ENCODE measurements around the gene GSKIP. TPM values are rescaled to one million over a fixed set of nuclear protein-coding genes. Genes with fewer than 3 reads are reported as not detected.
A peak's percentile ranks its signal among the peaks of the same experiment; 100 is the strongest.

GSKIP gene
- total RNA-seq, 1 experiment from 2014 or later, result 53.3 TPM

GRCh38 chr14:96362071-96362964 is 1.0 kb upstream of the GSKIP start:
- Histone ChIP-seq H3K9ac (ENCODE audit: low read length) (peak overlapping the region; percentile 87), H3K27ac (ENCODE audit: low read length) (peak overlapping the region; percentile 55), H3K4me3 (ENCODE audit: low read length) (peak overlapping the region; percentile 72), H3K4me2 (ENCODE audit: low read depth, low read length, poor library complexity, severe bottlenecking) (peak overlapping the region; percentile 88), H4K20me1 (ENCODE audit: insufficient read depth, low read depth, low read length) (peaks cover 10% of the 10 kb centered on the region), H2AFZ (ENCODE audit: low read length) (peak overlapping the region; percentile 70), H3K9me3 (ENCODE audit: low read length) (no peaks in the 10 kb centered on the region), H3K9me2 (replicated peaks; ENCODE audit: insufficient read depth, low read length) (no peaks in the 10 kb centered on the region), H3K27me3 (ENCODE audit: low read length) (no peaks in the 10 kb centered on the region), H3K4me1 (ENCODE audit: low read length) (peaks cover 35% of the 10 kb centered on the region), H3K79me2 (ENCODE audit: low read length) (peaks cover 94% of the 10 kb centered on the region), H3K36me3 (ENCODE audit: insufficient read depth, low read length) (peaks cover 5% of the 10 kb centered on the region; the same call in 1 of the 2 replicates)
- DNase-seq, result peak; percentile 94

DNA sequence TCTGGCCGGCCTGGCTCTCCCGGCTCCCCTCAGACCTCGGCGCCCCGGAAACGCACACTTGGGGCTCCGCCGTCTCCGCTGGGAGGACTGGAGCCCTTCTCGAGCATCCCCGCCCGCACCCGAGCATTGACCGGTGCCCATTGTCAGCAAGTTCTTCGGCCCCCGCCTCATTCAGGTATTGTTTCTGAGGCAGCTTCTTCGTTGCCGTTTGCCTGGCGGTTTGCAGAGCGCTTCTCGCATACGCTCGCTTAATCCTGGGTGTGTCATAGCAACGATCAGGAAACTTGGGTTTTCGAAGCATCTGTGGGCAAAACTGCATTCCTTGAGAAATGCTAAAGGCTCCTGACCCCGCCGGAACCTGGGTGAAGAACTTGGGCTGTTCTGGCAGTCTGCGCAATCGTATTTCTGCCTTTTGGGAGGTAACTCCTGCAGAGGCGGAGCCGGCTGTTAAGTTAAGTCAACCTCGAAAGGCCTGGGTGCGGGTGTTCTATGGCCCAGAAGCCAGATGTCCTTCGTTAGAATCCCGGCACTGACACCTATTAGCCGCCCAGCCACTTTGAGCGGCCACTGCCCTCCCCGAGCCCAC is 518 bp downstream of the GSKIP start:
- Histone ChIP-seq H3K9ac (ENCODE audit: low read length) (peak overlapping the region; percentile 83), H2AFZ (ENCODE audit: low read length) (peak overlapping the region; percentile 19; the same call in 1 of the 2 replicates), H3K27ac (ENCODE audit: low read length) (peak overlapping the region; percentile 49), H3K4me3 (ENCODE audit: low read length) (peak overlapping the region; percentile 72), H3K36me3 (ENCODE audit: insufficient read depth, low read length) (peaks cover 5% of the 10 kb centered on the region; the same call in 1 of the 2 replicates), H4K20me1 (ENCODE audit: insufficient read depth, low read depth, low read length) (peaks cover 10% of the 10 kb centered on the region), H3K9me2 (replicated peaks; ENCODE audit: insufficient read depth, low read length) (no peaks in the 10 kb centered on the region), H3K4me1 (ENCODE audit: low read length) (peaks cover 35% of the 10 kb centered on the region), H3K4me2 (ENCODE audit: low read depth, low read length, poor library complexity, severe bottlenecking) (peak overlapping the region; percentile 78), H3K27me3 (ENCODE audit: low read length) (no peaks in the 10 kb centered on the region), H3K79me2 (ENCODE audit: low read length) (peaks cover 94% of the 10 kb centered on the region), H3K9me3 (ENCODE audit: low read length) (no peaks in the 10 kb centered on the region)
- peak; percentile 89 for DNase-seq

DNA sequence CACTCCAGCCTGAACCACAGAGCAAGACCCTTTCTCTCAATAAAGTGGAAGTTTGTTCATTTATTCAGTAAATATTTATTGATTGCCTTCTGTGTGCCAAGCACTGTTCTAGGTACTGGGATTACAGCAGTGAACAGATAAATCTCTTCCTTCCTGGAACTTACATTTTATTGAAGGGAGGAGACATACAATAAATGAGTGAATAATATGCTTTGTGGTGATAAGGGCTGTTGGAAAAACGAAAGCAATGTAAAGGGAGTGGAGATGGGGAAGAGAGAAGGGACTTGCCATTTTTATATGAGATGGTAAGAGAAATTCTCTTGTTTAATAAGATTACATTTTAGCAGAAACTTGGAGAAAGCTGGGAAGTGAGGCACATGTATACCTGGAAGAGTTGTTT is 1.6 kb downstream of the GSKIP start:
- Histone ChIP-seq H3K27me3 (ENCODE audit: low read length) (no peaks in the 10 kb centered on the region), H3K9ac (ENCODE audit: low read length) (peak overlapping the region; percentile 83; the same call in 1 of the 2 replicates), H3K27ac (ENCODE audit: low read length) (0 out of 2 replicates have a peak overlapping the region, but pooled peaks have one; percentile 8), H3K4me3 (ENCODE audit: low read length) (peak overlapping the region; percentile 72), H3K4me1 (ENCODE audit: low read length) (peaks cover 29% of the 10 kb centered on the region), H3K36me3 (ENCODE audit: insufficient read depth, low read length) (peaks cover 5% of the 10 kb centered on the region; the same call in 1 of the 2 replicates), H3K9me2 (replicated peaks; ENCODE audit: insufficient read depth, low read length) (no peaks in the 10 kb centered on the region), H3K4me2 (ENCODE audit: low read depth, low read length, poor library complexity, severe bottlenecking) (peak overlapping the region; percentile 78), H4K20me1 (ENCODE audit: insufficient read depth, low read depth, low read length) (peaks cover 10% of the 10 kb centered on the region), H3K79me2 (ENCODE audit: low read length) (peaks cover 94% of the 10 kb centered on the region), H3K9me3 (ENCODE audit: low read length) (no peaks in the 10 kb centered on the region), H2AFZ (ENCODE audit: low read length) (no peak overlapping the region)
- DNase-seq, result no peak

GRCh38 chr14:96368534-96368933 is 5.2 kb downstream of the GSKIP start:
- no peaks in the 10 kb centered on the region for H3K9me2 ChIP-seq (replicated peaks; ENCODE audit: insufficient read depth, low read length)

DNA sequence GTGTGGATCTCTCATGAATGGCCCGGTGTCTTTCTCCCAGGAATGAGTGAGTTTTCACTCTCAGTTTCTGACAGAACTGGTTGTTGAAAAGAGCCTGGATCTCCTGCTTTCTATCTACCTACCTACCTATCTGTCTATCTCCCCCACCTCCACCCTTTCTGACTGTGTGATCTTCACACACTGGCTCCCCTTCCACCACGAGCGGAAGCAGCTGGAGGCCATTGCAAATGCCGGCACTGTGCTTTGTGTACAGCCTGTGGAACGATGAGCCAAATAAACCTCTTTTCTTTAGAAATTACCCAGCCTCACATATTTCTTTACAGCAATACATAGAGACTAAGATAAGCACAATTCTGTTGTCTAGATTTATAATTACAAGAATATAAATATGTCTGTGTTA is 7.2 kb downstream of the GSKIP start:
- DNase-seq, result no peak
- no peaks in the 10 kb centered on the region for H3K27me3 ChIP-seq (ENCODE audit: low read length)

More at GRCh38 chr14:96368534-96368933, 5.2 kb downstream of the GSKIP start:
- H3K27ac ChIP-seq (ENCODE audit: low read length), result no peak overlapping the region
- H3K36me3 ChIP-seq (ENCODE audit: insufficient read depth, low read length), result peaks cover 5% of the 10 kb centered on the region; the same call in 1 of the 2 replicates
- DNase-seq, result no peak
- H3K4me2 ChIP-seq (ENCODE audit: low read depth, low read length, poor library complexity, severe bottlenecking), result no peak overlapping the region
- H3K4me1 ChIP-seq (ENCODE audit: low read length), result peaks cover 10% of the 10 kb centered on the region
- no peaks in the 10 kb centered on the region for H3K9me3 ChIP-seq (ENCODE audit: low read length)
- peaks cover 97% of the 10 kb centered on the region for H3K79me2 ChIP-seq (ENCODE audit: low read length)
- no peak overlapping the region for H3K9ac ChIP-seq (ENCODE audit: low read length)
- H3K4me3 ChIP-seq (ENCODE audit: low read length), result no peak overlapping the region
- peaks cover 10% of the 10 kb centered on the region for H4K20me1 ChIP-seq (ENCODE audit: insufficient read depth, low read depth, low read length)
- H3K27me3 ChIP-seq (ENCODE audit: low read length), result no peaks in the 10 kb centered on the region
- H2AFZ ChIP-seq (ENCODE audit: low read length), result no peak overlapping the region

DNA sequence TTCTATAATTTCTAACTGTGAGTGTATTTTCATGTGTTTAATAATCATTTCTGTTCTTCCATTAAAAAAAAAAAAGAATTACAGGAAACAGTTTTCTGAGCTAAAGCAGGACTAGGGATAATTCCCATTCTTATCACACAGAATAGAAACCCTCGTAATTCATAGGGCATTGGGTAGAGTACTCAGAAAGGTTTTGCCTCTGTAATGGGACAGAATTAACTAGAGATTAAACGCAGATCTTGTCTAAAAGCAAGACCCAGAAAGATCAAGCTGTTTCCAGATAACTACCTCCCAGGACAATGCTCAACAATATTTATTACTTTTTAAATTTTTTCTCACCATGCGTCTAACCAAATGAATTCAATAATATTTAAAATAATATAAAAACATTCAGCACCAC is 10.2 kb downstream of the GSKIP start:
- Histone ChIP-seq H3K4me3 (ENCODE audit: low read length) (no peak overlapping the region), H3K9me3 (ENCODE audit: low read length) (no peaks in the 10 kb centered on the region), H3K27me3 (ENCODE audit: low read length) (no peaks in the 10 kb centered on the region), H3K27ac (ENCODE audit: low read length) (no peak overlapping the region), H3K4me2 (ENCODE audit: low read depth, low read length, poor library complexity, severe bottlenecking) (no peak overlapping the region), H3K9ac (ENCODE audit: low read length) (no peak overlapping the region), H4K20me1 (ENCODE audit: insufficient read depth, low read depth, low read length) (no peaks in the 10 kb centered on the region; the same call in 1 of the 2 replicates), H3K4me1 (ENCODE audit: low read length) (peaks cover 14% of the 10 kb centered on the region), H3K79me2 (ENCODE audit: low read length) (peaks cover 96% of the 10 kb centered on the region), H3K9me2 (replicated peaks; ENCODE audit: insufficient read depth, low read length) (no peaks in the 10 kb centered on the region), H2AFZ (ENCODE audit: low read length) (no peak overlapping the region), H3K36me3 (ENCODE audit: insufficient read depth, low read length) (no peaks in the 10 kb centered on the region)
- no peak for DNase-seq

More for the DNA sequence above, 7.2 kb downstream of the GSKIP start:
- Histone ChIP-seq H4K20me1 (ENCODE audit: insufficient read depth, low read depth, low read length) (no peaks in the 10 kb centered on the region; the same call in 1 of the 2 replicates), H3K36me3 (ENCODE audit: insufficient read depth, low read length) (no peaks in the 10 kb centered on the region), H3K27ac (ENCODE audit: low read length) (no peak overlapping the region), H3K79me2 (ENCODE audit: low read length) (peaks cover 97% of the 10 kb centered on the region), H3K9ac (ENCODE audit: low read length) (no peak overlapping the region), H3K4me3 (ENCODE audit: low read length) (no peak overlapping the region), H3K9me2 (replicated peaks; ENCODE audit: insufficient read depth, low read length) (no peaks in the 10 kb centered on the region), H3K9me3 (ENCODE audit: low read length) (no peaks in the 10 kb centered on the region), H2AFZ (ENCODE audit: low read length) (no peak overlapping the region), H3K4me2 (ENCODE audit: low read depth, low read length, poor library complexity, severe bottlenecking) (no peak overlapping the region), H3K4me1 (ENCODE audit: low read length) (no peaks in the 10 kb centered on the region)

- no peak for DNase-seq
- H2AFZ ChIP-seq (ENCODE audit: low read length), result no peak overlapping the region
- peaks cover 90% of the 10 kb centered on the region for H3K79me2 ChIP-seq (ENCODE audit: low read length)
- H3K27ac ChIP-seq (ENCODE audit: low read length), result no peak overlapping the region
- H3K36me3 ChIP-seq (ENCODE audit: insufficient read depth, low read length), result no peaks in the 10 kb centered on the region
- H3K4me2 ChIP-seq (ENCODE audit: low read depth, low read length, poor library complexity, severe bottlenecking), result no peak overlapping the region
- H3K9ac ChIP-seq (ENCODE audit: low read length), result no peak overlapping the region
- no peaks in the 10 kb centered on the region for H3K9me3 ChIP-seq (ENCODE audit: low read length)
- no peaks in the 10 kb centered on the region for H3K27me3 ChIP-seq (ENCODE audit: low read length)
- no peaks in the 10 kb centered on the region for H3K9me2 ChIP-seq (replicated peaks; ENCODE audit: insufficient read depth, low read length)
- H3K4me1 ChIP-seq (ENCODE audit: low read length), result peaks cover 40% of the 10 kb centered on the region
- no peaks in the 10 kb centered on the region for H4K20me1 ChIP-seq (ENCODE audit: insufficient read depth, low read depth, low read length)
- H3K4me3 ChIP-seq (ENCODE audit: low read length), result no peak overlapping the region
Measured at GRCh38 chr14:96376093-96376492, 12.8 kb downstream of the GSKIP start.

DNA sequence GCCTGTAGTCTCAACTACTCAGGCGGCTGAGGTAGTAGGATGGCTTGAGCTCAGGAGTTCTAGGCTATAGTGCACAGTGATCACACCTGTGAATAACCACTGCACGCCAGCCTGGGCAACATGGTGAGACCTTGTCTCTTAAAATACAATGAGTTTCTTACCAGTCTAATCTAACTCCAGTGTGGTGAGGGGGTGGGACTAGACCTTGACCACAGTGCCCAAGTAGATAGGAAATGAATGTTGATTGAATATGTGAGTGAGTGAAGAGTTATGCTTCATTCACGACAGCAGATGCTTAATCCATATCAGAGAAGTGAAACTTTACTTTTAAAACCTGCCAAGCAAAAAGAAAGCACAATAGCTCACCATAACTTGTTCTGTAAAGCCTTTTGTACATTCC is 17.4 kb downstream of the GSKIP start:
- peak overlapping the region; percentile 53 for H3K4me2 ChIP-seq (ENCODE audit: low read depth, low read length, poor library complexity, severe bottlenecking)
- peak overlapping the region; percentile 92 for H3K27ac ChIP-seq (ENCODE audit: low read length)
- H3K27me3 ChIP-seq (ENCODE audit: low read length), result no peaks in the 10 kb centered on the region
- peaks cover 60% of the 10 kb centered on the region for H3K79me2 ChIP-seq (ENCODE audit: low read length)
- no peaks in the 10 kb centered on the region for H4K20me1 ChIP-seq (ENCODE audit: insufficient read depth, low read depth, low read length)
- H3K4me1 ChIP-seq (ENCODE audit: low read length), result peaks cover 75% of the 10 kb centered on the region
- no peaks in the 10 kb centered on the region for H3K9me2 ChIP-seq (replicated peaks; ENCODE audit: insufficient read depth, low read length)
- H3K9me3 ChIP-seq (ENCODE audit: low read length), result no peaks in the 10 kb centered on the region
- peak; percentile 74 for DNase-seq
- no peak overlapping the region for H2AFZ ChIP-seq (ENCODE audit: low read length)
- peak overlapping the region; percentile 17 for H3K4me3 ChIP-seq (ENCODE audit: low read length)
- H3K9ac ChIP-seq (ENCODE audit: low read length), result peak overlapping the region; percentile 33
- peaks cover 19% of the 10 kb centered on the region for H3K36me3 ChIP-seq (ENCODE audit: insufficient read depth, low read length)
